Fibroblast of lung (primary cell): ENCODE measurements around the gene CDH12.

Experiments used
- EZH2 ChIP-seq: IDR thresholded peaks from 2 replicates; pipeline ENCODE4 v1.5.1; 2012; ENCODE audit warnings: low read length, control low read depth, mild to moderate bottlenecking; ENCODE audit errors: missing control alignments
- TF ChIP-seq, protein P1 (sequence below), 2 donors: IDR thresholded peaks in 1 of 2; conservative IDR thresholded peaks in 1 of 2; 1 replicate in 1 of 2; 2 replicates in 1 of 2; pipeline ENCODE4 v1.5.1; 2011 to 2012; ENCODE audit warnings: low read length in 2 of 2, control low read depth in 1 of 2, inconsistent platforms in 1 of 2, low read depth in 1 of 2, mild to moderate bottlenecking in 1 of 2

DNA sequence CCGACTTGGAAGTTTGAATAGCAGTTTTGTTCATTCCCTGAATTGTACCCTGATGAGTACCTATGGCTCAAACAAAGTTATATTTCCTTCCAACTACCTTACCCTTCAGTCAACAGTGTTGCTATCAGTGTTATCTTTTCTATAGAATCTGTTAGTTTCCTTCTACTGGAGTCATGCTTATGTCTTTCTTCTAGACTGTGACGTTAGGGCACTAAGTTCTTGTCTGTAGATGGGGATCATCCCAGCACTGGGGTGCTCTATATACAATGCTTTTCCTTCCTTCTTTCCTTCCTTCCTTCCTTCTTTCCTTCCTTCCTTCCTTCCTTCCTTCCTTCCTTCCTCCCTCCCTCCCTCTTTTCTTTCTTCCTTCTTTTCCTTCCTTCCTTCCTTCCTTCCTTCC lies 973.0 kb downstream of the CDH12 start:
- TF ChIP-seq, protein P1, sequence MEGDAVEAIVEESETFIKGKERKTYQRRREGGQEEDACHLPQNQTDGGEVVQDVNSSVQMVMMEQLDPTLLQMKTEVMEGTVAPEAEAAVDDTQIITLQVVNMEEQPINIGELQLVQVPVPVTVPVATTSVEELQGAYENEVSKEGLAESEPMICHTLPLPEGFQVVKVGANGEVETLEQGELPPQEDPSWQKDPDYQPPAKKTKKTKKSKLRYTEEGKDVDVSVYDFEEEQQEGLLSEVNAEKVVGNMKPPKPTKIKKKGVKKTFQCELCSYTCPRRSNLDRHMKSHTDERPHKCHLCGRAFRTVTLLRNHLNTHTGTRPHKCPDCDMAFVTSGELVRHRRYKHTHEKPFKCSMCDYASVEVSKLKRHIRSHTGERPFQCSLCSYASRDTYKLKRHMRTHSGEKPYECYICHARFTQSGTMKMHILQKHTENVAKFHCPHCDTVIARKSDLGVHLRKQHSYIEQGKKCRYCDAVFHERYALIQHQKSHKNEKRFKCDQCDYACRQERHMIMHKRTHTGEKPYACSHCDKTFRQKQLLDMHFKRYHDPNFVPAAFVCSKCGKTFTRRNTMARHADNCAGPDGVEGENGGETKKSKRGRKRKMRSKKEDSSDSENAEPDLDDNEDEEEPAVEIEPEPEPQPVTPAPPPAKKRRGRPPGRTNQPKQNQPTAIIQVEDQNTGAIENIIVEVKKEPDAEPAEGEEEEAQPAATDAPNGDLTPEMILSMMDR (conservative IDR thresholded peaks at IDR 0.05 in 1 of 2, IDR thresholded peaks at IDR 0.05 in 1 of 2; ENCODE audit: low read depth in 1 of 2, low read length in 2 of 2), result no peak
- no peak for TF ChIP-seq EZH2
